Fibroblast of mammary gland (primary cell): Measurements from ENCODE around the gene CDT1.

ENCODE experiments used
- DNase-seq: peaks from one replicate; pipeline ENCODE4 v3.0.0-alpha.2; 2010; ENCODE audit warnings: low read depth
- H3K4me3 ChIP-seq: 2 replicates; pipeline ENCODE4 v1.5.1; 2011; ENCODE audit warnings: low read depth, mild to moderate bottlenecking, low read length, moderate library complexity; ENCODE audit not compliant: control insufficient read depth
- TF ChIP-seq, protein P1 (sequence below): conservative IDR thresholded peaks from 2 replicates; pipeline ENCODE4 v1.5.1; 2011; ENCODE audit warnings: low read depth, low read length, inconsistent platforms; ENCODE audit not compliant: control insufficient read depth, insufficient read depth

The CDT1 gene

DNA sequence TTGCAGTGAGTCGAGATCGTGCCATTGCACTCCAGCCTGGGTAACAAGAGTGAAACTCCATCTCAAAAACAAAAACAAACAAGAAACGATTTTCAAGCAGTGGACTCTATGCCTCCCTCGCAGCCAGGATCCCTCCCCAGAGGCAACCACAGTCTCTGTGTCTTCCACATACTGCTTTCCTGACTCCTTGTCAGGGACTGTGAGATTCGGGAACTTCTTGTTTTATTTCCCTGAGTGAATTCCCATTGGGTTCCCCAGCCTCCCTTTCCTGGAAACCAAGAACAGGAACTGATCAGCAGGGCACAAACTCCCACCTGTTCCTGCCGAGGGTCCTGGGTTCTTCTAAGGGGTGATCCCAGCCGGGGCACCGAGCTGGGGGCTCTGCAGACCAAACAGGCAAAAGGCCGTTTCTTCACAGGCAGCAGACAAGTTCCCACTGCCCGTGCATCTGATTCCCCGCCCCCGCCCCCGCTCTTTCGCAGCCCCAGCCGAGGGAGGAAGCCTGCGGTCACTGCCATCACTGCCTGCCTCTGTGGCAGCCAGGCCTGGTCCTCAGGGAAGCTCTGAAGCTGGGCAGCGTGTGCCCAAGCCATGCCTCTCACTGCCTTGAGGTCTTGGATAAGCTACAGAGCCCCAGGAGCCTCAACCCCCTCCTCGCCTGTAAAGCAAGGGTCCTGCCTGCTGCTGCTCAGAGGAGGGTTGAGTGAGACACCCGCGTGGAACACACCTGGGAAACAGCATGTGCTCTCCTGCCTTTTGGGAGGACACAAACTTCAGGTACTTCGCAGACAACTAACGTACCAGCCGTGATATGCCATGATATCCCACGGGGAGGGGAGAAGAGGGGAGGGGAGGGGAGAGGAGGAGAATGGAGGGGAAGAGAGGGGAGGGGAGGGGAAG lies 13.0 kb upstream of the CDT1 start:
- TF ChIP-seq, protein P1, sequence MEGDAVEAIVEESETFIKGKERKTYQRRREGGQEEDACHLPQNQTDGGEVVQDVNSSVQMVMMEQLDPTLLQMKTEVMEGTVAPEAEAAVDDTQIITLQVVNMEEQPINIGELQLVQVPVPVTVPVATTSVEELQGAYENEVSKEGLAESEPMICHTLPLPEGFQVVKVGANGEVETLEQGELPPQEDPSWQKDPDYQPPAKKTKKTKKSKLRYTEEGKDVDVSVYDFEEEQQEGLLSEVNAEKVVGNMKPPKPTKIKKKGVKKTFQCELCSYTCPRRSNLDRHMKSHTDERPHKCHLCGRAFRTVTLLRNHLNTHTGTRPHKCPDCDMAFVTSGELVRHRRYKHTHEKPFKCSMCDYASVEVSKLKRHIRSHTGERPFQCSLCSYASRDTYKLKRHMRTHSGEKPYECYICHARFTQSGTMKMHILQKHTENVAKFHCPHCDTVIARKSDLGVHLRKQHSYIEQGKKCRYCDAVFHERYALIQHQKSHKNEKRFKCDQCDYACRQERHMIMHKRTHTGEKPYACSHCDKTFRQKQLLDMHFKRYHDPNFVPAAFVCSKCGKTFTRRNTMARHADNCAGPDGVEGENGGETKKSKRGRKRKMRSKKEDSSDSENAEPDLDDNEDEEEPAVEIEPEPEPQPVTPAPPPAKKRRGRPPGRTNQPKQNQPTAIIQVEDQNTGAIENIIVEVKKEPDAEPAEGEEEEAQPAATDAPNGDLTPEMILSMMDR, result no peak
- no peak overlapping the region for H3K4me3 ChIP-seq
- DNase-seq, result no peak

DNA sequence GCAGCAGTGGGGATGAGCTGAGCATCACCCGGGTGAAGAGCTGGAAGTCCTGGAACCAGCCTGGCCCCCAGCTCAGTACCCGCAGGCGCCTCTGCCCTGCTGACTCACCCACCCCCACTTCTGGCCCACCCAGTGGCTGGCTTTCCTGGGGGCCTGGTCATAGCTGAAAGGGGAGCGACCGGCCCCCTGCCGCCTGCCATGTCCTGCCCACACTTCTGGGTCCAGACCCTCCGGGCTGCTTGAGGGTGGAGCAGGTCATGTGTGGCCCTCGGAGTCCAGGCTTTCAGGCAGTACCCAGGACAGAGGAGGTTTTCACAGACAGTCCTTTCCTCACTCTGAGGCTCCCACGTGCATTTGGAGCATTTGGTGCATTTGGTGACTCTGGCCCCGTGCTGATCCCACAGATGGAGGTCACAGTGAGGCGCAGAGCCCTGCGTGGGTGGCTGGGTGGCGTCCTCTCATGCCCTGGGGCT lies 11.5 kb upstream of the CDT1 start:
- TF ChIP-seq, protein P1, result no peak
- DNase-seq, result no peak
- no peak overlapping the region for H3K4me3 ChIP-seq

DNA sequence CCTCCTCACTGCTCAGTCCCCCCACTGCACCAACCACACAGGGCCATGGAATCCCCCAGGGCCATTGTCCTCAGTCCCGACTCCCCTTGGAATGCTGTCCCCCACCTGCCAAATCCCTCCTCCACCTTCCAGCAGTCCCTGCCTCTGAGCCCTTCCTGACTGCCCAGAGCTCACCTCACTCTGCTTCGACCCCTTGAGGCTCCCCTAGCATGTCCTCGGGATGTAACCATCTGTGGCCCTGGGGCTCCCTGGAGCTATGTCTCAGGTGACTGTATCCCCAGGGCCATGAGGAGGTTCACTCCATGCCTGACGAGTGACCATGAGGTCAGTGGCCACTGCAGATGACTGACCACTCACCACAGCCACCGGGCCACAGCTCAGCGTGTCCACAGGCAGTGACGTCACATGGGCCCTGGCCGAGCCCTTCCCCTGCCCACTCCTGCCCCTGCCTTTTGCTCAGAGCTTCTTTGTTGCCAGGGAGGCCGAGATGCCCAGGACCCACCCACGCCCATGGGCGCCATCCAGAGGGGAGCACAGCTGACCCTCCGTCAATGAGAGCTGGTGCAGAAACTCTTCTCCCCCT lies 10.8 kb upstream of the CDT1 start:
- TF ChIP-seq, protein P1, result no peak
- DNase-seq, result no peak

DNA sequence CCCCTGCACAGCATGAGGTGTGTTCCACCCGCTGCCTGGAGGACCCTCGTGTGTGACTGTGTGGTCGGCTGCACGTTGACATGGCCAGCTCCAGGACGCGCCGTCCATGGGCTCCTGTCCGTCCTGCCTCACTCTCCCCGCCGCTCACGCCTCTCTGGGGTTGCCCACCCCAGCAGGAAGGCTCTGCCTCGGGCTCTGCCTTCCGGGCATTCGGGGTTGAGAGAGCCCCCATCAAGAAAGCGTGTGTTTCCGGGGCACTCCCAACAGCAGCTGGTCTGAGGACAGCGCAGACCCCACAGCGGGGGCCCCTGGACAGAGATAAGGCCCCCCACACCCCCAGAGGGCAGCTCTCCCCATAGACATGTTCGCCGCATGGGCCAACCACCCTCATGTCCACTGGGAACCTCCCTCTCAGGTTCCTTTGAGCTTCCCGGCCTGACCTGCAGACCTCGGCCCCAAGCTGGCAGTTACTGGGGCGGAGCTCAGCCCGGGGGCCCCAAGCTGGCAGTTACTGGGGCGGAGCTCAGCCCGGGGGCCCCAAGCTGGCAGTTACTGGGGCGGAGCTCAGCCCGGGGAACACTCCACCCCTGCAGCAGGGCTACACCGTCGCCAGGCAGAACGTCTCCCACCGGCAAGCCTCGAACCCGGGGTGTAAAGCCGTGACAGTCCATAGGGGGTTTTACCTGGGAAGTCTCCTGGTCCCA lies 10.2 kb upstream of the CDT1 start:
- H3K4me3 ChIP-seq, result no peak overlapping the region
- no peak for DNase-seq
- TF ChIP-seq, protein P1, result no peak

More for the DNA sequence above, 10.8 kb upstream of the CDT1 start:
- H3K4me3 ChIP-seq, result no peak overlapping the region

DNA sequence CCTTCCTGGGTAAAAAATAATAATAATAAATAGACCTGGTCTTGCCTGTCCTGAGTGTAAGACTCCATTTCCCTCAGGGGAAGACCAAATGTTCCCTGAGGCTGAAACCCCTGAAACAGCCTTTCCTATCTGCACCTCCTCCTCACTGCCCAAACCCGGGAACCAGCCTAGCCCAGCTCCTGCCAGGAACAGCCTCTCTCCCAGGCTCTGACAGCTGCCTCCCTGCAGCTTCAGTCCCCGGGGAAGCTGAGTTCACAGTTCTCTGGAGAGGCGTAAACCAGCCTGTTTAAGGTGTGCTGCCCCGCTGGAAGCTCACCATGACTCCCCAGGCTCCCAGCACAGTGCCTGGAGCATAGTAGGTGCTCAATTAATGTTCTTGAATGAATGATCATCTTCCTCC lies 7.3 kb upstream of the CDT1 start:
- TF ChIP-seq, protein P1, result no peak
- H3K4me3 ChIP-seq, result no peak overlapping the region

DNA sequence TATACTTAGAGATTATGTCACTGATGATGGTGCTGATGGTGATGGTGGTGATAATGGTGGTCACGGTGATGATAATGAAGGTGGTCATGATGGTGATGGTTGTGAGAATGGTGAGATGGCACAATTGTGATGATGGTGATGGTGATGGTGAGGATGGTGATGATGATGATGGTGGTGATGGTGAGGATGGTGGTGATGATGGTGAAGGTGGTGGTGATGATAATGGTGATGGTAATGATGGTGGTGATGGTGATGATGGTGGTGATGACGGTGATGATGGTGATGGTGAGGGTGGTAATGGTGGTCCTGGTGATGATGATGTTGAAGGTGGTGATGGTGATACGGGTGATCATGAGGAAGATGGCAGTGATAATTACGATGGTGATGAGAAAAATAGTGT lies 5.5 kb upstream of the CDT1 start:
- H3K4me3 ChIP-seq, result no peak overlapping the region
- TF ChIP-seq, protein P1, result no peak
- DNase-seq, result no peak

More for the DNA sequence above, 7.3 kb upstream of the CDT1 start:
- DNase-seq, result no peak
